ENCODE results near the gene MYO1D. TPM values are rescaled to one million over a fixed set of nuclear protein-coding genes. Genes with fewer than 3 reads are reported as not detected.

MYO1D gene
- total and polyA plus RNA-seq, 2 of the 13 experiments (the other 11 are each of a cell fraction or from before 2014, with no cell fraction given): 13.2 to 17.3 TPM

GRCh38 chr17:32876417-32877163, at the start of gene MYO1D (continued):
- TF ChIP-seq, protein P1, sequence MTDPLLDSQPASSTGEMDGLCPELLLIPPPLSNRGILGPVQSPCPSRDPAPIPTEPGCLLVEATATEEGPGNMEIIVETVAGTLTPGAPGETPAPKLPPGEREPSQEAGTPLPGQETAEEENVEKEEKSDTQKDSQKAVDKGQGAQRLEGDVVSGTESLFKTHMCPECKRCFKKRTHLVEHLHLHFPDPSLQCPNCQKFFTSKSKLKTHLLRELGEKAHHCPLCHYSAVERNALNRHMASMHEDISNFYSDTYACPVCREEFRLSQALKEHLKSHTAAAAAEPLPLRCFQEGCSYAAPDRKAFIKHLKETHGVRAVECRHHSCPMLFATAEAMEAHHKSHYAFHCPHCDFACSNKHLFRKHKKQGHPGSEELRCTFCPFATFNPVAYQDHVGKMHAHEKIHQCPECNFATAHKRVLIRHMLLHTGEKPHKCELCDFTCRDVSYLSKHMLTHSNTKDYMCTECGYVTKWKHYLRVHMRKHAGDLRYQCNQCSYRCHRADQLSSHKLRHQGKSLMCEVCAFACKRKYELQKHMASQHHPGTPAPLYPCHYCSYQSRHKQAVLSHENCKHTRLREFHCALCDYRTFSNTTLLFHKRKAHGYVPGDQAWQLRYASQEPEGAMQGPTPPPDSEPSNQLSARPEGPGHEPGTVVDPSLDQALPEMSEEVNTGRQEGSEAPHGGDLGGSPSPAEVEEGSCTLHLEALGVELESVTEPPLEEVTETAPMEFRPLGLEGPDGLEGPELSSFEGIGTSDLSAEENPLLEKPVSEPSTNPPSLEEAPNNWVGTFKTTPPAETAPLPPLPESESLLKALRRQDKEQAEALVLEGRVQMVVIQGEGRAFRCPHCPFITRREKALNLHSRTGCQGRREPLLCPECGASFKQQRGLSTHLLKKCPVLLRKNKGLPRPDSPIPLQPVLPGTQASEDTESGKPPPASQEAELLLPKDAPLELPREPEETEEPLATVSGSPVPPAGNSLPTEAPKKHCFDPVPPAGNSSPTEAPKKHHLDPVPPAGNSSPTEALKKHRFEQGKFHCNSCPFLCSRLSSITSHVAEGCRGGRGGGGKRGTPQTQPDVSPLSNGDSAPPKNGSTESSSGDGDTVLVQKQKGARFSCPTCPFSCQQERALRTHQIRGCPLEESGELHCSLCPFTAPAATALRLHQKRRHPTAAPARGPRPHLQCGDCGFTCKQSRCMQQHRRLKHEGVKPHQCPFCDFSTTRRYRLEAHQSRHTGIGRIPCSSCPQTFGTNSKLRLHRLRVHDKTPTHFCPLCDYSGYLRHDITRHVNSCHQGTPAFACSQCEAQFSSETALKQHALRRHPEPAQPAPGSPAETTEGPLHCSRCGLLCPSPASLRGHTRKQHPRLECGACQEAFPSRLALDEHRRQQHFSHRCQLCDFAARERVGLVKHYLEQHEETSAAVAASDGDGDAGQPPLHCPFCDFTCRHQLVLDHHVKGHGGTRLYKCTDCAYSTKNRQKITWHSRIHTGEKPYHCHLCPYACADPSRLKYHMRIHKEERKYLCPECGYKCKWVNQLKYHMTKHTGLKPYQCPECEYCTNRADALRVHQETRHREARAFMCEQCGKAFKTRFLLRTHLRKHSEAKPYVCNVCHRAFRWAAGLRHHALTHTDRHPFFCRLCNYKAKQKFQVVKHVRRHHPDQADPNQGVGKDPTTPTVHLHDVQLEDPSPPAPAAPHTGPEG (CRISPR knock-in tag; IDR thresholded peaks at IDR 0.05): peak; percentile 98
- no peak for TF ChIP-seq HNF1B (CRISPR knock-in tag; IDR thresholded peaks at IDR 0.05)
- TF ChIP-seq SRSF1 (optimal IDR thresholded peaks at IDR 0.05; ENCODE audit: low read depth, low read length): peak; percentile 37
- TF ChIP-seq, protein P2, sequence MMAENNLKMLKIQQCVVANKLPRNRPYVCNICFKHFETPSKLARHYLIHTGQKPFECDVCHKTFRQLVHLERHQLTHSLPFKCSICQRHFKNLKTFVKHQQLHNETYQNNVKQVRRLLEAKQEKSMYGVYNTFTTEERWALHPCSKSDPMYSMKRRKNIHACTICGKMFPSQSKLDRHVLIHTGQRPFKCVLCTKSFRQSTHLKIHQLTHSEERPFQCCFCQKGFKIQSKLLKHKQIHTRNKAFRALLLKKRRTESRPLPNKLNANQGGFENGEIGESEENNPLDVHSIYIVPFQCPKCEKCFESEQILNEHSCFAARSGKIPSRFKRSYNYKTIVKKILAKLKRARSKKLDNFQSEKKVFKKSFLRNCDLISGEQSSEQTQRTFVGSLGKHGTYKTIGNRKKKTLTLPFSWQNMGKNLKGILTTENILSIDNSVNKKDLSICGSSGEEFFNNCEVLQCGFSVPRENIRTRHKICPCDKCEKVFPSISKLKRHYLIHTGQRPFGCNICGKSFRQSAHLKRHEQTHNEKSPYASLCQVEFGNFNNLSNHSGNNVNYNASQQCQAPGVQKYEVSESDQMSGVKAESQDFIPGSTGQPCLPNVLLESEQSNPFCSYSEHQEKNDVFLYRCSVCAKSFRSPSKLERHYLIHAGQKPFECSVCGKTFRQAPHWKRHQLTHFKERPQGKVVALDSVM (CRISPR knock-in tag; IDR thresholded peaks at IDR 0.05): peak; percentile 71; the same call in 1 of the 2 replicates
- peak; percentile 40; the same call in 1 of the 2 replicates for TF ChIP-seq SALL1 (CRISPR knock-in tag; IDR thresholded peaks at IDR 0.05)
- TF ChIP-seq TFAP4 (IDR thresholded peaks at IDR 0.05; ENCODE audit: borderline replicate concordance, low read depth): 0 out of 2 replicates have a peak, but pooled peaks have one; percentile 21
- TF ChIP-seq ZNF230 (CRISPR knock-in tag; IDR thresholded peaks at IDR 0.05): 0 out of 2 replicates have a peak, but pooled peaks have one; percentile 46
- TF ChIP-seq POLR2A (IDR thresholded peaks at IDR 0.05; ENCODE audit: insufficient read depth in 1 of 2, low read depth in 2 of 2, low read length in 2 of 2): peak; percentile 42 to 76; a peak in 2 of 4 replicates
- peak; percentile 43 for TF ChIP-seq IKZF4 (CRISPR knock-in tag; IDR thresholded peaks at IDR 0.05; ENCODE audit: borderline replicate concordance, low read depth, not compliant biosample characterization)
- TF ChIP-seq ATF2 (CRISPR knock-in tag; IDR thresholded peaks at IDR 0.05): peak; percentile 24; the same call in 1 of the 2 replicates
- TF ChIP-seq, protein P3, sequence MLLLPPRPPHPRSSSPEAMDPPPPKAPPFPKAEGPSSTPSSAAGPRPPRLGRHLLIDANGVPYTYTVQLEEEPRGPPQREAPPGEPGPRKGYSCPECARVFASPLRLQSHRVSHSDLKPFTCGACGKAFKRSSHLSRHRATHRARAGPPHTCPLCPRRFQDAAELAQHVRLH (CRISPR knock-in tag; IDR thresholded peaks at IDR 0.05; ENCODE audit: borderline replicate concordance, low read depth): 0 out of 2 replicates have a peak, but pooled peaks have one; percentile 3
- TF ChIP-seq KMT2A (CRISPR knock-in tag; IDR thresholded peaks at IDR 0.05): no peak
- peak; percentile 38 for TF ChIP-seq RBM39 (IDR thresholded peaks at IDR 0.05; ENCODE audit: low read depth, low read length, poor library complexity, severe bottlenecking)
- 0 out of 2 replicates have a peak, but pooled peaks have one; percentile 49 for TF ChIP-seq ZFYVE20 (CRISPR knock-in tag; IDR thresholded peaks at IDR 0.05; ENCODE audit: borderline replicate concordance, low read depth)
- 0 out of 2 replicates have a peak, but pooled peaks have one; percentile 31 for TF ChIP-seq ZBTB8A (CRISPR knock-in tag; IDR thresholded peaks at IDR 0.05; ENCODE audit: borderline replicate concordance, low read depth)

All from HepG2 (cell line).